Lung (tissue), 12 donors: ENCODE results near the gene CACNA1H. TPM values are rescaled to one million over a fixed set of nuclear protein-coding genes. Genes with fewer than 3 reads are reported as not detected.

ENCODE experiments used
- ATAC-seq: fragments of 200-7000 bp; cut with Tn5 transposase; one replicate; pipeline ENCODE4 v1.9.1; 2020; ENCODE audit warnings: moderate number of reproducible peaks; ENCODE audit not compliant: insufficient read depth, low FRiP score
- DNase-seq, 3 donors: peaks; one replicate each; pipeline ENCODE4 v3.0.0-alpha.2; 2013 to 2017
- H3K27ac ChIP-seq, 2 donors: one replicate each; pipeline ENCODE4 v1.5.1; 2013; ENCODE audit warnings: mild to moderate bottlenecking in 2 of 2, moderate library complexity in 2 of 2, control low read depth in 1 of 2, inconsistent platforms in 1 of 2, low read depth in 1 of 2, low read length in 1 of 2
- H3K27me3 ChIP-seq, 3 donors: one replicate each; pipeline ENCODE4 v1.5.1; 2013; ENCODE audit warnings: low read length in 2 of 3; ENCODE audit not compliant: control insufficient read depth in 3 of 3, insufficient read depth in 3 of 3
- H3K36me3 ChIP-seq, 4 donors: one replicate each; pipeline ENCODE4 v1.5.1; 2013; ENCODE audit warnings: low read length in 4 of 4, mild to moderate bottlenecking in 1 of 4, moderate library complexity in 1 of 4; ENCODE audit not compliant: control insufficient read depth in 4 of 4, insufficient read depth in 4 of 4
- H3K4me1 ChIP-seq, 5 donors: one replicate each; pipeline ENCODE4 v1.5.1; 2013; ENCODE audit warnings: low read length in 5 of 5, mild to moderate bottlenecking in 2 of 5, moderate library complexity in 1 of 5; ENCODE audit not compliant: control insufficient read depth in 5 of 5, insufficient read depth in 5 of 5
- H3K4me3 ChIP-seq: one replicate; pipeline ENCODE4 v1.5.1; 2013; ENCODE audit warnings: mild to moderate bottlenecking, control low read depth, moderate library complexity
- H3K9ac ChIP-seq, 2 donors: one replicate each; pipeline ENCODE4 v1.5.1; 2013; ENCODE audit warnings: low read length in 2 of 2, control low read depth in 1 of 2; ENCODE audit not compliant: insufficient read depth in 1 of 2
- H3K9me3 ChIP-seq, 4 donors: one replicate each; pipeline ENCODE4 v1.5.1; 2013; ENCODE audit warnings: low read length in 3 of 4, mild to moderate bottlenecking in 1 of 4, moderate library complexity in 1 of 4; ENCODE audit not compliant: control insufficient read depth in 4 of 4, insufficient read depth in 3 of 4
- CTCF ChIP-seq: IDR thresholded peaks from 2 replicates; pipeline ENCODE4 v1.5.1; 2012; ENCODE audit warnings: mild to moderate bottlenecking; ENCODE audit errors: control extremely low read depth, extremely low read depth
- WGBS, 2 donors: extraction: QIAGEN DNeasy Blood & Tissue Kit; methylation state at CpG; one replicate each; pipeline ENCODE4 v1.1.7; 2013; 5-methylcytosine and 5-hydroxymethylcytosine counted together
- polyA plus RNA-seq, 2 donors: library from polyadenylated mRNA; stranded (reverse); fragments of 200-250 nt; gene quantifications; one replicate each; pipeline ENCODE4 v1.2.1, GENCODE V29; 2013
- total RNA-seq, 2 donors: library from RNA; depleted of rRNA in 1 of 2; stranded (reverse); fragments of >200 nt in 1 of 2; gene quantifications; one replicate each; pipeline ENCODE4 v1.2.1, GENCODE V29; 2014 to 2021
- donor health status: control.
- donor health status: control.
- donor health status: Bipolar disorder and iron deficiency.
- donor health status: healthy.
- donor health status: DM: yes; HTN: yes; CAD: no.

Gene CACNA1H
- total and polyA plus RNA-seq, 4 donors, result 5.0 to 10.3 (median 6.7) TPM

GRCh38 chr16:1106659-1107058 is 46.2 kb upstream of the CACNA1H start:
- WGBS, 2 donors, result 76 to 86% methylated on average over 14 to 16 of the region's 16 CpGs
- DNase-seq (no peak), ATAC-seq (no peak)
- no peak overlapping the region for H3K4me3 ChIP-seq
- no peaks in the 10 kb centered on the region for H3K36me3 ChIP-seq
- H3K9me3 ChIP-seq, result no peaks in the 10 kb centered on the region
- H3K4me1 ChIP-seq, result peaks cover 0 to 5% (median 0%) of the 10 kb centered on the region in 5 donors
- no peak overlapping the region for H3K27ac ChIP-seq
- no peak for TF ChIP-seq CTCF
- H3K27me3 ChIP-seq, result peaks cover 0 to 31% (median 25%) of the 10 kb centered on the region in 3 donors
- no peak overlapping the region for H3K9ac ChIP-seq

GRCh38 chr16:1107141-1107540 is 45.8 kb upstream of the CACNA1H start:
- H3K4me1 ChIP-seq, result peaks cover 0 to 5% (median 0%) of the 10 kb centered on the region in 5 donors
- TF ChIP-seq CTCF, result no peak
- DNase-seq, result no peak
- ATAC-seq, result no peak
- no peak overlapping the region for H3K27ac ChIP-seq
- WGBS, 2 donors, result 63 to 68% methylated on average over 22 of the region's 22 CpGs
- H3K9ac ChIP-seq, result no peak overlapping the region
- H3K36me3 ChIP-seq, result no peaks in the 10 kb centered on the region
- no peak overlapping the region for H3K4me3 ChIP-seq
- no peaks in the 10 kb centered on the region for H3K9me3 ChIP-seq
- peaks cover 0 to 28% (median 25%) of the 10 kb centered on the region in 3 donors for H3K27me3 ChIP-seq

GRCh38 chr16:1107731-1108130 is 45.2 kb upstream of the CACNA1H start:
- DNase-seq (no peak), ATAC-seq (no peak)
- Histone ChIP-seq H3K27me3 (peaks cover 0 to 27% (median 25%) of the 10 kb centered on the region in 3 donors), H3K36me3 (no peaks in the 10 kb centered on the region), H3K4me3 (no peak overlapping the region), H3K9me3 (no peaks in the 10 kb centered on the region), H3K4me1 (peaks cover 0 to 5% (median 0%) of the 10 kb centered on the region in 5 donors), H3K9ac (no peak overlapping the region), H3K27ac (no peak overlapping the region)
- WGBS, 2 donors, result 69 to 83% methylated on average over 12 of the region's 12 CpGs
- TF ChIP-seq CTCF, result no peak
